HepG2 (cell line): ENCODE results near the gene TALDO1. TPM values are rescaled to one million over a fixed set of nuclear protein-coding genes. Genes with fewer than 3 reads are reported as not detected.

ENCODE experiments used
- CCDC6 ChIP-seq: sonication (generic); formaldehyde crosslinking; IDR thresholded peaks from 2 replicates; pipeline ENCODE4 v1.8.1; 2022; ENCODE audit warnings: mild to moderate bottlenecking, missing genetic modification reagents, moderate library complexity
- HIVEP1 ChIP-seq: sonication (generic); formaldehyde crosslinking; IDR thresholded peaks from 2 replicates; pipeline ENCODE4 v1.4.0; 2020; ENCODE audit warnings: mild to moderate bottlenecking, missing genetic modification reagents
- KLF9 ChIP-seq: IDR thresholded peaks from 2 replicates; pipeline ENCODE4 v1.6.1; 2016; ENCODE audit warnings: low read depth
- MEIS2 ChIP-seq: sonication (generic); formaldehyde crosslinking; IDR thresholded peaks from 2 replicates; pipeline ENCODE4 v1.9.0; 2021; ENCODE audit warnings: mild to moderate bottlenecking, missing genetic modification reagents
- NFYC ChIP-seq: IDR thresholded peaks from 2 replicates; pipeline ENCODE4 v1.6.1; 2016; ENCODE audit warnings: missing genetic modification reagents, missing compliant biosample characterization
- RFXANK ChIP-seq: IDR thresholded peaks from 2 replicates; pipeline ENCODE4 v1.6.1; 2016
- SUZ12 ChIP-seq: fragments of 150-350 bp; IDR thresholded peaks from 2 replicates; pipeline ENCODE4 v1.6.1; 2014; ENCODE audit warnings: low read depth, low read length
- YY1 ChIP-seq: IDR thresholded peaks from 2 replicates; pipeline ENCODE4 v1.6.1; 2011; ENCODE audit warnings: low read length, low read depth, moderate library complexity, mild to moderate bottlenecking; ENCODE audit not compliant: insufficient read depth, insufficient replicate concordance
- ZNF160 ChIP-seq: sonication (generic); formaldehyde crosslinking; IDR thresholded peaks from 2 replicates; pipeline ENCODE4 v1.8.0; 2022; ENCODE audit warnings: mild to moderate bottlenecking, inconsistent platforms, missing genetic modification reagents
- ZNF234 ChIP-seq: sonication (generic); formaldehyde crosslinking; conservative IDR thresholded peaks from 2 replicates; pipeline ENCODE4 v1.5.1; 2020; ENCODE audit warnings: mild to moderate bottlenecking, missing genetic modification reagents
- ZNF235 ChIP-seq: sonication (generic); formaldehyde crosslinking; IDR thresholded peaks from 2 replicates; pipeline ENCODE4 v1.8.1; 2023; ENCODE audit warnings: mild to moderate bottlenecking, missing genetic modification reagents, borderline replicate concordance
- ZNF318 ChIP-seq: sonication (generic); formaldehyde crosslinking; IDR thresholded peaks from 2 replicates; pipeline ENCODE4 v1.4.0; 2020; ENCODE audit warnings: mild to moderate bottlenecking, missing genetic modification reagents
- ZNF687 ChIP-seq: sonication (generic); formaldehyde crosslinking; IDR thresholded peaks from 2 replicates; pipeline ENCODE4 v1.5.1; 2020; ENCODE audit warnings: mild to moderate bottlenecking, missing genetic modification reagents, moderate library complexity
- ZNF761 ChIP-seq: sonication (generic); formaldehyde crosslinking; conservative IDR thresholded peaks from 2 replicates; pipeline ENCODE4 v1.4.0; 2020; ENCODE audit warnings: mild to moderate bottlenecking, missing genetic modification reagents
- polyA plus RNA-seq, 8 experiments: library from polyadenylated mRNA; depleted of rRNA in 3 of 8; stranded (reverse) in 7 of 8; unstranded in 1 of 8; fragments of >200 nt; fragmentation: Illumina TruSeq in 4 of 8; extraction: Trizol in 4 of 8; gene quantifications; 2 replicates each; pipeline versions ENCODE4 v1.2.1 to v1.2.3, GENCODE V29; 2011 to 2016; ENCODE audit warnings: low read depth in 4 of 8, missing spikeins in 1 of 8, mixed read lengths in 1 of 8; ENCODE audit not compliant: insufficient read depth in 1 of 8
- total RNA-seq, 5 experiments: library from RNA; depleted of rRNA; stranded (reverse); fragments of >200 nt; fragmentation: Illumina TruSeq; extraction: Trizol; gene quantifications; 2 replicates each; pipeline ENCODE4 v1.2.3, GENCODE V29; 2016; ENCODE audit warnings: low read depth in 1 of 5

Gene TALDO1
- total and polyA plus RNA-seq, 2 of the 13 experiments (the other 11 are each of a cell fraction or from before 2014, with no cell fraction given), result 107 to 240 TPM

- no peak for TF ChIP-seq ZNF687 (CRISPR knock-in tag)
- no peak for TF ChIP-seq ZNF235 (CRISPR knock-in tag)
- TF ChIP-seq ZNF160 (CRISPR knock-in tag), result no peak; the same call in 1 of the 2 replicates
- peak; percentile 43; the same call in 1 of the 2 replicates for TF ChIP-seq MEIS2 (CRISPR knock-in tag)
- no peak for TF ChIP-seq ZNF318
- TF ChIP-seq RFXANK (CRISPR knock-in tag), result no peak
- no peak for TF ChIP-seq CCDC6
- no peak for TF ChIP-seq YY1
- TF ChIP-seq ZNF234, result no peak
- no peak for TF ChIP-seq NFYC (CRISPR knock-in tag)
- TF ChIP-seq HIVEP1, result no peak
- TF ChIP-seq KLF9 (CRISPR knock-in tag), result no peak
- TF ChIP-seq SUZ12, result no peak
- no peak for TF ChIP-seq ZNF761 (CRISPR knock-in tag)
These were observed 41.4 kb upstream of the TALDO1 start, which contains the start of gene EPS8L2 (continued) for GRCh38 chr11:705646-706438.
